ENCODE results near the gene INTS11.

INTS11 gene

DNA sequence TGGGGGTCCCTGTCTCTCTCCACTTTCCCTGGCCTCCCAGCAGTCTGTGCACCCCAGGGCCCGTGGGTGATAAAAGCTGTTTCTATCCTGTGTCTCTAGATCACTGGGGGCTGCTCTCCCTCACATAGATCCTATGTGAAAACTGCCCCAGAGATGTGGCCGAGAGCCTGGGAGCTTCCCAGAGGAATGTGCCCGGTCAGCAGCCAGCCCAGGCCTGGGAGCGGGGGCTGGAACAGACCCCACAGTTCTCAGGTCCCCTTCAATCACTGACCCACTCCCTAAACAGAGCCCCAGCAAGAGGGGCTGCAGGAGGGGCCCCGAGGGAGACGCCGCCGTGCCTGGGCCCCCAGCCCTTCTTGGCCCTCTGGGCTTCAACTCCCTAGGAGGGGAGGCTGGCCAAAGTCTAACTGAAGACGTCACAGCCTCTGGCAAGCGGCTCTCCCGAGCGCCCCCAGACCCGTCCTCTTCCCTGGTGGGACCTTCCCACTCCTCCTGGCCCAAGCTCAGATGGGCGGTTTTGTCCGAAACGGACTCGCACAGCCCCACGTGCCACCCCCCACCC lies 33.5 kb upstream of the INTS11 start:
- no peak for DNase-seq

DNA sequence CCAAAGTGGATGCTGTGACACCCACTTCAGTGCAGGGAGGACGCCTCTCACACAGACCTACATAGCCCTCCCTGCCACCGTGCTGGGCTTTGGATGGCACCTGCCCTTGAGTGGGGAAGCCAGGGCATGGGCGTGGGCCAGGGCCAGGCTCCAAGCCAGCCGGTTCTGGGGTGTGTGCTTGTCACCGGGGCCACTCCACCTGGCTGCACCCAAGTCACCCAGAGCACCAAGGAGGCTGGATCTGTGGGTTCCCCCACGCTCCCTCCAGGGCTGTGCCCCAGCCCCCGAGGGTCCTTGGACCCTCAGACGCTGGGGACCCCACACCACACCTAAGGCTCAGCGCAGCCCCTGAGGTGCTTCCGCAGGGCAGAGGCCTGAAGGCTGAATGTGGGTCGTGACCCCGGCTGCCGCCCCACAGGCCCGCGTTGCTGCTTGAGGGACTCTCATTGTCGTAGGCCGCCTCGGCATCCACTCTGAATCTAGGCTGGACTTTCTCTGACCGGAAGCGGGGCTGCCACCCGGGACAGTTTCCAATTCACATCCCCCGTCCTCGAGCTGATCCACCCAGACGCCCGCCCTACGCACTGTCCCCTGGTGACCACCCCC lies 32.4 kb upstream of the INTS11 start:
- DNase-seq: no peak

DNA sequence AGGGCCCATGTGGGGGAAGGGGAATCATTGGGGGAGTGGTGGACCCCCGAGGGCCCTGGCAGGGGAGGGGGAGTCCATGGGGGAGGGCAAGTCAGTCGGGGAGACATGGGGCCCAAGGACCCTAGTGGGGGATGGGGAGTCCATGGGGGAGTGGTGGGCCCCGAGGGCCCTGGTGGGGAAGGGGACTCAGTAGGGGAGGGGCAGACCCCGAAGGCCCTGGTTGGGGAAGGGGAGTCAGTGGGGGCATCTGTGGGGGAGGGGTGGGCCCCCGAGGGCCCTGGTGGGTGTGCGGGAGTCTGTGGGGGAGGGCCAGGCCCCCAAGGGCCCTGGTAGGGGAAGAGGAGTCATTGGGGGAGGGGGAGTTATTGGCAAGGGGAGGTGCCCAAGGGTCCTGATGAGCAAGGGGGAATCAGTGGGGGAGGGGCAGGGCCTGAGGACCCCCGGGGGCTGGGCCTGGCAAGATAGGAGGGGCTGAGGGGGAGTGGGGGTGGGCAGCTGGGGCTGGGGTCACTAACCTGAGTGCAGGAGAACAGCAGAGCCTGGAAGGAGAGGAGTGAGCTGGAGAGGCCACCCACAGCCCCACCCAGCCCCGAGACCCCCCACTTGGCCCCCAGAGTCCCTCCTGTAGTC lies 31.8 kb upstream of the INTS11 start:
- no peak for DNase-seq

DNA sequence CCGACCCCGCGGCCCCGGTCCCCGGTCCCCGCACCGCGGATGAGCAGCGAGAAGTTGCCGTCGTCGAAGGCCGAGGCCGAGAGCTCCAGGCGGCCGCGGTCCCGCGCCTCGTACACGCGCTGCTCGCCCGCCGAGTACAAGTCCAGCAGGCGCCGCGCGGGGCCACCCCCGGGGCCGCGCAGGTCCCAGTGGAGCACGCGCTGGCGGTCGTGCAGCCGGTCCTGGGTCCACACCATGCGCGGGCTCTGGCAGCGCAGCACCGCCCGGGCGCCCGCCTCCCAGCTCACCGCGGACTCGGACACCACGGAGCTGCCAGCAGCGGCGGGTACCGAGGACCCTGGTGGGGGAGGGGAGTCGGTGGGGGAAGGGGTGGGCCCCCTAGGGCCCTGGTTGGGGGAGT lies 31.0 kb upstream of the INTS11 start:
- DNase-seq: no peak

DNA sequence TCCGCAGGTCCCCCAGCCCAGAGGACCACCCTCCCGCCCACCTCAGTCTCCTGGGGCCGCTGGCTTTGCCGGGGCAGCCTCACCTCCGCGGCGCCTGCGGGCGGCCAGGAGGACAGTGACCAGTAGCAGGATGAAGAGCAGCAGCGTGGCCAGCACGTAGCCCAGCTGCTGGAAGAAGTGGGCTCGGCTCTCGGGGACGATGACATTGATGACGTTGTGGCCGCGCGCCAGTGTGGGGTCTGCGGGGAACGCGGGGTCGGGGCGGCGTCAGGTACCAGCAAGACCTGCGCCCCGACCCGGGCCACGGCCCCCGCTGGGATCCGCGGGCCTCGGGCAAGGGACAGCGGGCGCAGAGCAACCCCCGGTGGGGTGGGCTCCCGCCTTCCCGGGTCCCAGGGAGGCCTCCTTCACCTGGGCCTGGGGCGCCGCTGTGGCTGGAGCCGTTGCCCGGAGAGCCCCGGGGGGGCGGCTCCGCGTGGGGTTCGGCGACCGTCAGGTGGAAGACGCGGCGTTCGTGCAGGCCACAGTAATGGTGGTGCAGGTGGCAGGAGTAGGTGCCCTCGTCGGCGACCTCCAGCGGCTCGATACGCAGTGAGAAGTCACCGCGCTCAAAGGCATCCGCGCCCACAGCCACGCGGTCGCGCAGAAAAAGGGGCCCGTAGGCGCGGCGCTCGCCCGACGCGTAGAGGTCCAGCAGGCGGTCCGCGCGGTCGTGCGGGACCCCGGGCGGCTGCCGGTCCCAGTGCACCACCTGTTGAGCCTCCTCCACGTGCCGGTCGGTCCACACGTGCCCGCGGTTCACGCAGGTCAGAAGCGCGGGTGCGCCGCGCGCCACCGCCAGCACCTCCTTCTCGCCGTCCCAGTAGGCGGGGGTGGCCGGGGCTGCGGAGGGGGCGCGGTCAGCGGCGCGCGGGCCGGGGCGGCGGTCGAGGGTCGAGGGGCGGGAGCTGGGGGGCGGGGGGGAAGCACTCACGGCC lies 30.1 kb upstream of the INTS11 start:
- DNase-seq: no peak

DNA sequence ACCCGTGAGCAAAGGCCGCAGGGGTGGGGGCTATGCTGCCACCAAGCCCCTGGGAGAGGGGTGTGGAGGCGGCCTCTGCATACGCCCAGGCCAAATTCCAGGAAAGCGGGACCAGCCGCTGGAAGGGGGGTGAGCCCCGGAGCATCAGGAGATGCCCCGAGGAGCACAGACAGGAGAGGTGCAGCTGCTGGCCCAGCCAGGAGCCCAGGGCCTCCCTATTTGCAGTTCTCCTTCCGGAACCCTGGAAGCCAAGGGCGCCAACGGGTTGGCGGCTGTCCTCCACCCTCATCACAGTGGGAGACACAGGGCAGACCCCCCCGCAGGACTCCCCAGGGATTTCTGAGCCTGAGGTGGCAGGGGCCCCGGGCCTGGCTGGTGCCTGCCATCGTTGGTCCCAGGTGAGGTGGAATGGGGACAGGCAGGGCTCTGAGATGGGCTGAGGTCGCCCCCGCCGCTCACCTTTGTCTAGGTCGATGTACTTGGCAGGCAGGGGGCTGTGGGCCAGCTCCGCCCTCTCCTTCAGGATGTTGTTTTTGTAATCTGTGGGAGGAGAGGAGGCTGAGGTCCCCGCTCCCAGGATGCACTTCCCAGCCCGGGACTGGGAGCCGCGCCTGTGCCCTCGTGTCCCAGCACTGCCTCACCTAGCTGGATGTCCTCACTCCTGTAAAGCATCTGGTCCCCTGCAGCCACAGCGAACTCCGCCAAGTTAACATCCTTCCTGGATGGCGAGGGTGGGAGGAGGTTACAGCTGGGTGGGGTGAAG lies 29.1 kb upstream of the INTS11 start:
- no peak for DNase-seq

DNA sequence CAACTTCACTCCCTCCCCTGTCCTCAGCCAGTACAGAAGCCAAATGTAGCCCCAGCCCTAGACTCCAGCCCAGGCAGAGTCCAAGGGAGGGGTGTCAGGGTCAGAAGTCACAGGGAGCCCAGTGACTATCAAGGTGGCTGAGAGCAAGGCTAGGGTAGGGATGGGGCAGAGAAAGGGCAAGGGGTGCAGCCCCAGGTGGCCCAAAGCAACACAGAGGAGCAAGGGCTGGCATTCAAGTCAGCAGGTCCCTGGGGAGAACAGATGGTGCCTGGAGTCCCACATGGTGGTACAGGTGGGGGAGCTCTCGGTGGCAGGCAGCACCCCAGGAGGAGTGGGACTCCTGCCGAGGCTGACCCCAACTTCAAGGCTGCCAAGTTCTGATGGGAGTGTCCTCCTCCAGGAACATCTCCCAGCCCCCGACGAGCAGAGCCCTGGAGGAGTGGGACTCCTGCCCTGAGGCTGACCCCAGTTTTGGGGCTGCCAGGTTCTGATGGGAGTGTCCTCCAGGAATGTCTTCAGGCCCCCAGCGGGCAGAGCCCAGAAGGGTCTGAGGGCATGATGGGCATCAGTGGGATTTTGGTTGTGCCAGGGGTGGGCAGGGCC lies 28.4 kb upstream of the INTS11 start:
- no peak for DNase-seq

DNA sequence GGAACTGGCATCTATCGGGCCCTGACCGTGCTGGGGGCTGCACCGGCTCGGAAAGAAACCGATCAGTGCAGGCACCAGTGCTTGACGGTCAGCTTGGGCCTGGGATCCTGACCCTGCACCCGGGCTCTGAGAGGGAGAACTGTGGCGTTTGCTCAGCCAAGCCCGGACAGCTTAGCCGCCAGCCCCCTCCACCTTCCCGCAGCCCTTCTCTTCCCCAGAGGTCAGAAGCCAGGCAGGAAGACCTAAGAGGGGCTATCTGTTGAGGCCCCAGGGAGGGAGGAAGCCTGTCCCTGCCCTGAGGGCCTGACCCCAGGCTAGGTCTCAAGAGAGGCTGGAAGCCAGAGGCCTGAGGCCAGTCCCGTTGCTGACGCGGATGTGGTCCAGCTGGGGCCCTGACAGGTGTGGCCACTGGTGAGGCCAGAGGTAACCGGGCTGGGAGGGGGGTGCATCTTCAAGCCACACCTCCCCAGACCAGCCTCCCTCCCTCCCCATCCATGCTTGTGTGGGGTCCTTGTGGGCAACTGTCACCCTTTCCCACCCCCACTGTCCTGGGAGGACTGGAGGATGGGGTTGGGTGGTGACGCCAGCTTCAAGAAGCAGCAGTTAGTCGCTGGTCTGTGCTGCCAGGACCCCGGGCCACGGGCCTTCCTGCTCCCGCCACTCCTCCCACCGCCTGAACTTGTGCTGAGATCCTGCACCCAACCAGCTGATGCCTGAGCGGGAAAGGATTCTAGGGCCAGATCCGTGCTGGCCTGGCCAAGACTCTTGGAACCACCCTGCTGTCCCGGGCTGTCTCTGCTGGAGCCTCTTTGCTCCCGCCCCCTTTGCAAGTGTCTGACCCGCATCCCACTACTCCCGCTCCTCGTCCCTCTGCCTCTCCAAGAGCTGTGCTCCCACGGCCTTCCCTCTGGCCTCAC lies 27.3 kb upstream of the INTS11 start:
- DNase-seq: no peak

DNA sequence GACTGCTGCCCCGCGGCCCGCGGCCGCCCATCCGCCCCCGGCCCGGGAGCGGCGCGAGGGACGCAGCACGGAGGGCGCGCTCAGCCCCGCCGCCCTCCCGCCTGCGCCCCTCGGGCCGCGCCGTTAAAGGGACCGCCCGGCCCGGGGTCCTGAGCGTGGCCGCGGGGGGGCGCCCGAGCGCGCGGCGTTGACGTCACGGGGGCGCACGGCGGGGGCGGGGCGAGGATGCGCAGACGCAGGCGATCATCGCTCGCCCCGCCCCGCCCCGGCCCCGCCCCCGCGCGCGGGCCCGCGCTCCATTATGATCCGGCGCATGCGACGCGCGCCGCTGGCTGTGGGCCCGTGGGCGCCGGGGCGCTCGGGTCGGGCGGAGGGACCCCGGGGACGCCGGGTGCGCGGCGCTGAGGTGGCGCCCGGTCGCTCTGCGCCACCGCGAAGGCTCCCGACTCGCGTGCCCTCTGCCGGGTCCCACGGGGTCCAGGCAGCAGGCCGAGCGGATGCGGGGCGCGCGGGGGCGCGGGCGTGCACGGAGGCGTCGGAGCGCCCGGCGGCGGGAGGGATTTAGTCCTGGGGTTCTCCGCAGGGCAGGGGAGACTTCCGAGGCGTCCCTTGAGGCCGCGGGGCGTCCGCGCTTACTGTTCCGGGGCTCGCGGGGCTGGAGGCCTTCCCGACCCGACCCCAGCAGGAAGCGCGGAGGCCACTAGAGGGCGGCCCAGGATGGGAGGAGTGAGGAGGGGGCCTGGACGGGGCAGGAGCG lies 25.0 kb upstream of the INTS11 start, which contains the start of gene DVL1:
Gene DVL1, minus strand, starts transcription at position 163 of the 757 bp plus-strand sequence. CDS start 353 bp downstream, outside the sequence.
- DNase-seq: peak; percentile 22 to 46

DNA sequence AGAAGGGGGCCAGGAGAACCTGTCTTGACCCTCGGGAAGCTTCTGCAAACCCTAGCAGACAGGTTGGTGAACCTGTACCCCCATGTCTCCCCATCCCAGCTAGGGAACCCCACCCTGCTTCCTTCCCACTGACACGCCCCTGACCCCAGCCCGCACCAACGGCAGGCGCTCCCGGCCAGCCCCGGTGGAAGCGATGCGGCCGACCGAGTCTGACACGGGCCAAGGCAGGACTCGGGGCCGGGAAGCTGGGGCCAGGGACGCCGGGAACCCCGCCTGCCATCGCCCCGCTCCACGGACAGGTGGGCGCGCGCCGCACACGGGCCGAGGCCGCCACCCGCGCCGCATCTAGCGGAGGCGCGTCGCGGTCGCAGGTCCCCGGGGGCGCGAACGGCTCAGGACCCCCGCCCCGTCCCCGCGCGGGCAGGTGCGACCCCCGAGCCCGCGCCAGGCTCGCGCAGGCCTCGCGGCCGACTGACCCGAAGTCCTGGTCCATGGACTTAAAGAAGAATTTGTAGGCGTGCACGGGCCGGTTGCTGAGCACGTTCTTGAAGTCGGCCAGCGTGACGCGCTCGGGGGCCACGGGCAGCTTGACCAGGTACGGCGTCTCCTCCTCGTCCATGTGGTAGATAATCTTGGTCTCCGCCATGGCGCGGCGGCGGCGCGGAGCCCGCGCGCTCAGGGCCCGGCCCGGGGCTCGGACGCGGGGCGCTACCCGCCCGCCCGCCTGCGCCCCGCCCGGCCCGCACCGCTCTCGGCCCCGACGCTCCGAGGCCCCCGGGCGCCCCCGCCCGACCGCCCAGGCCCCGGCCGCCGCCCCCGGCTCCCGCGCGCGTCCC lies 24.2 kb upstream of the INTS11 start:
- DNase-seq: no peak

DNA sequence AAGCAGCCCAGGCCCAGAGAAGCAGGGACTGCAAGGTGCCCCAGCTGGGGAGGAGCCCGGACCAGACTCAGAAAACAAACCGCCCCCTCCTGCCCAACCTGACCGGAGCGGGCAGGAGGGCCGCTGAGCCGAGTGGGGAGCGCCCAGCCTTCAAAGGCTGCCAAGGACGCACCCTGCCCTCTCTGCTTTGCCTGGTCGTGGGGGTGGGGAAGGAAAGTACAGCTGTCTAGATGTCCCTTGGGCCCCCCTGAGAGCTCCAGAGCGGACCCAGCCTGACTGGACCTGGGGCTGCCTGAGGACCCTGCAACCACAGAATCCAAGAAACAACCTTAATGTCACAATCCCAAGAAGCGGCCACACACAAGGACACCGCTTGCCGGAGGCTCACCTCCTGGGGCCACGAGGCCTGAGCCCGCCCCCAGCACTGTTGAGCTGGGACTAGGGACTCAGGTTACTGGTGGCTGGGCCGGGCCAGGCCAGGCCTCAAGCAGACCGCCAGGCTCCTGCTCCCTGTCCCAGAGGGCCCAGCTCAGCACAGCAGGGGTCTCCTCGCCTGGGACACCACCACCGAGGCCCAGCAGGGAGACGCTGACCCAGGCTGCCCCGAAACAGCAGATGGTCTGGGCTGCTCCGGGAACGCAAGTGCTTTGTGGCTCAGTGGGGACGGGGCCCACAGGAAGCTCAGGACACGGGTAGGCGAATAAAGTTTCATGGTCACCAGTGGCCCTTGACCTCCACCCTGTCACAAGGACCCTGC lies 23.4 kb upstream of the INTS11 start:
- DNase-seq: no peak

DNA sequence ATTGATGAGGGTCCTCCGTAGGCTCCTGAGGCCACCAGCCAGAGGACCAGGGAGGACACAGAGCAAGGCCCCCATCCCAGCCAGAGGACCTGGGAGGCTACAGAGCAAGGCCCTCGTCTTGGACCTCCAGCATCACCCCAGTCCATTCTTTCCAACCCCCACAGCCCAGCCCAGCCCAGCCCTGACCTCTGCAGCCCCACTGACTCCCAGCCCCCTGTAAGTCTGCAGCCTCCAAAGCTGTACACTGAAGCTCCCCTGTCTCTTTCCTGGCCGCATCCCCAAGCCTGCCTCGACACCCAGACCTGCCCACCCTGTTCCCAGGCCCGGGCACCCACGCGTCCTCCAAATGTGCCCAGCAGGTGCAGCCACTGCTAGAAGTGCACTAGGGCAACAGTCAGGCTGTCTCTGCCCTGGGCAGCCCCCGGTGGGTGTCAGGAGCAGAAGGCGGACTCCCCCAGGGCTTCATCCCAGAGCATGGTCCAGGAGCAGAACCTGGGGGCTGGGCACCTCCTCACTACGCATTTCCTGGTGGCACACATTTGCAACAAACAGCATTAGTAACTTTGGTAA lies 22.7 kb upstream of the INTS11 start:
- DNase-seq: no peak

DNA sequence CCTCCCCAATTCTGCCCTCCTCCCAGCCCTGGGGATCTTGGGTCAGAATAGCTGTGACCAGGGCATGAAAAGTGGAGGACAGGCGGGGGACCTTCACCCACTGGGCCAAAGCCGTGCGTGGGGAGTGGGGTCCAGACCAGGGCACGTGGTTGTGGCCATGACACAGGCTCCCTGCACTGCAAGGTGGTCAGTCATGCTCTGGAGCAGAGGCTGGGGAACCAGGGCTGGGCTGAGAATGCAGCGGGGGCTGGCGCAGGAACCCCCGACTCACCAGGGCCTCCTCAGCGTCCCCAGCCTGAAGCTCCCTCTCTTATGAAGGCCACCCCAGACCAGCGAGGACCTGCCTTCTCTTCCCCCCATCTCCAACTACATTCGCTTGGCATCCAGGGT lies 22.0 kb upstream of the INTS11 start:
- no peak for DNase-seq

DNA sequence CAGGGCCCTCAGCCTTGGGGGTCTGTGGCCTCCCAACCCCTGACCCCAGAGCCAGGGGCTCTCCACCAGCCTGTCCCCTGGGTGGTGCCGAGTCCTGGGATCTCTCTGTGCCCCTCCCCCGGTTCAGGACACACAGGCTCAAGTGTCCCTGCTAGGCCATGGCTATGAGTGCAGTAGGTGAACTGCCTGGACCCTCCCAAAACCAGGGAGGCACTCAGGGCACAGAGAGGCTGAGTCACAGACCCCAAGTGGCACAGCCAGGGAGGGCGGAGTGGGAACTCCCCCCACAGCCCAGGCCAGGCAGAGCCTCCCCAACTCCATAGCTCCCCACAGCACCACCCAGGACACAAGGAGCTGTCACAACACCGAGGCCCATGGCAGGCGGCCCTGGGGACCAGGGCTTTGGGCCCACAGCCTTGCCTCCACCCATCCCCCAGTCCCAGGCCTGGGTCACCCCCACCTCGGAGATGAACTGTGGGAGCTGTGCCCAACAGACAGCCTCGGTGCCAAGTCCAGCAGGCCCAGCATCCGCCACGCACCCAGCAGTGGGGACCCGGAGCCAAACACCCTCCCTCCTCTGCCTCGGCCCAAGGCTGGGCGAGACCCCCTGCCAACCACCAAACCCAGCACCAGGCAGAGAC lies 21.5 kb upstream of the INTS11 start:
- DNase-seq: no peak

DNA sequence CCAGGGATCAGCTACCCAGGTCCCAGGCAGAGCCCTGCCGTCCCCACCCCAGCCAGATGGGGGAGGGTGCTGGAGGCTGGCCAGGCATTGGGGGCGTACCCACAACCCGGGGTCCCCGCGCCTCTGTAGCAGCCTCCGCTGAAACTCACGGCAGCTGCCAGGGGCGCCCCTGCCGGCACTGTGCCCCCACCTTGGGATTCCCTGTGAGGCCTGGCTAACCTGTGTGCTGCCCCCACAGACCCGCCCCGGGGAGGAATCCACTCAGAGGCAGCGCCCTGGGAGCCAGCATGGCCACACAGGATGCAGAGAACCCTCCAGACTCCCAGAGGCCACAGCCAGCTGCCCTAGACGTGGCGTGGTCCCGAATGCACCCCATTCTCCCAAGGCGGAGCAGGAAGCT lies 20.9 kb upstream of the INTS11 start:
- DNase-seq: no peak

DNA sequence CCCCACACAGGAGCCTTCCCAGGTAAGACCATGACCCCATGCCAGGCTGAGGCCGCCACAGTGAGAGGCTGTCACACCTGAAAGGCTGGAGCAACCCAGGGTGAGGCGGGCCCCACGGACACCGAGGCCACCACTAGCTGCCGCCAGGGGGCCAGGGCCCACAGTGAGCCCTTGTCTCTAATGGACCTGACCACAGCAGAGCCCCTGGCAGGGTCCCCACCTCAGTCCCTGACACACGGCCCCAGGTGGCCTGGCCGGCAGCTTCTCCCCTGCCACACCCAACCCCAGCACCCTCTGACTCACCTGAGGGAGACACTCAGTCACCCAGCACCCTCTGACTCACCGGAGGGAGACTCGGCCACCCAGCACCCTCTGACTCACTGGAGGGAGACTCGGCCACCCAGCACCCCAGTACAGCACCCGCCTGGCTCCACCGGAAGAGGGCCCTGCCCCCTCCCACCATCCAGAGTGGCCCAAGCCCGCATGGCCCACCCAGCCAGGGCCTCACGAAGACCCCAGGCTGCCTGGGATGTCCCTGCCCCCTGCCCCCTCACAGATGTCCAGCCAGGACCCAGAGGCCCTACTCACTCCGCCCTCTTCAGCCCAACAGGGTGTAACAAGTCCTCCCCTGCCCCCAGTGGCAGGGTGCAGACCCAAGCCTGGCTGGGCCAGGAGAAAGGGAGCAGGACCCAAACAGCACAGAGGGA lies 20.3 kb upstream of the INTS11 start:
- no peak for DNase-seq

DNA sequence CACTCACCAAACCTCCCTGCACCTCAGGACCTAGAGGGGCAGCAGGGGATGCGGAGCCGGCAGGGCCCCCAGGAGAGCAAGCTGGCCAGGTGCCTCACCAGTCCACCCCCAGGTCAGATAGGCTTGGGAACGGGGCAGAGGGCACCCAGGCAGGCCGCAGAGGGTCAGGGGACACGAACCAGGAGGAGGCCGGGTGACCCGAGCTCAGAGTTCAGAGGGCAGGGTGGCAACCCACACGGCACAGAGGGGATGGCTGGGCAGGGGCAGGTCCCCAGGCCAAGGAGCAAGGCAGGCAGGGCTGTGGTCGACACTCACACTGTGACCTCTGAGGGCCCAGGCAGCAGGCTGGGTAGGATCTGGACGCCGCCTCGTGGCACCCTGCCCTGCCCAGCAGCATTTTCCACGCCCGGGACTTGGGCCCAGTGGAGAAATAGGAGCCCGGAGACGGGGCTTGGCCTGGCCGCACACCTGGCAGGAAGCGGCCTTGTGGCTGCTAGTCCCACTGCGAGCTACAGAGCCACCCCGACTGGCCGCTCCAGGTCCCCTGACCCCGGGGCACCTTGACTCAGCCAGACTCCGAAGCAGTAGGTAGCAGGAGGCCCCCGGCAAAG lies 19.5 kb upstream of the INTS11 start:
- DNase-seq: no peak
